Karpas-422 (cell line): ENCODE measurements around the gene CD58. TPM values are rescaled to one million over a fixed set of nuclear protein-coding genes. Genes with fewer than 3 reads are reported as not detected.

Experiments used
- DNase-seq: peaks from one replicate; pipeline ENCODE4 v3.0.0-alpha.2; 2015
- H2AFZ ChIP-seq: fragments of 200-600 bp; sonication (generic); 2 replicates; pipeline ENCODE4 v1.6.1; 2014; ENCODE audit warnings: antibody characterized with exemption, low read length, mixed read lengths
- H3K27ac ChIP-seq: fragments of 200-600 bp; sonication (generic); 2 replicates; pipeline ENCODE4 v1.5.1; 2014; ENCODE audit warnings: mild to moderate bottlenecking, low read length, moderate library complexity
- H3K27me3 ChIP-seq: fragments of 200-600 bp; sonication (generic); 2 replicates; pipeline ENCODE4 v1.6.1; 2014; ENCODE audit warnings: low read length, mixed read lengths
- H3K36me3 ChIP-seq: fragments of 200-600 bp; sonication (generic); 2 replicates; pipeline ENCODE4 v1.6.1; 2014; ENCODE audit warnings: low read length, mixed read lengths; ENCODE audit not compliant: insufficient read depth
- H3K4me1 ChIP-seq: fragments of 200-600 bp; sonication (generic); 2 replicates; pipeline ENCODE4 v1.6.1; 2014; ENCODE audit warnings: mild to moderate bottlenecking, low read length, mixed read lengths
- H3K4me2 ChIP-seq: fragments of 200-600 bp; sonication (generic); 2 replicates; pipeline ENCODE4 v1.6.1; 2014; ENCODE audit warnings: low read length, low read depth, mild to moderate bottlenecking; ENCODE audit not compliant: poor library complexity, severe bottlenecking
- H3K4me3 ChIP-seq: fragments of 200-600 bp; sonication (generic); 2 replicates; pipeline ENCODE4 v1.5.1; 2014; ENCODE audit warnings: mild to moderate bottlenecking, antibody characterized with exemption, low read length, mixed read lengths
- H3K79me2 ChIP-seq: fragments of 200-600 bp; sonication (generic); 2 replicates; pipeline ENCODE4 v1.6.1; 2014; ENCODE audit warnings: mild to moderate bottlenecking, low read length, mixed read lengths
- H3K9ac ChIP-seq: fragments of 200-600 bp; sonication (generic); 2 replicates; pipeline ENCODE4 v1.6.0; 2014; ENCODE audit warnings: low read length
- H3K9me2 ChIP-seq: fragments of 200-600 bp; sonication (generic), shearing (Covaris generic); replicated peaks from 2 replicates; pipeline ENCODE4 v1.6.0; 2014; ENCODE audit warnings: mild to moderate bottlenecking, low read length, moderate library complexity; ENCODE audit not compliant: insufficient read depth
- H3K9me3 ChIP-seq: fragments of 300-700, 200-600 bp; sonication (generic); 2 replicates; pipeline ENCODE4 v1.6.1; 2014; ENCODE audit warnings: low read length, mixed read lengths
- H4K20me1 ChIP-seq: fragments of 200-600 bp; sonication (generic); 2 replicates; pipeline ENCODE4 v1.6.1; 2014; ENCODE audit warnings: mild to moderate bottlenecking, antibody characterized with exemption, low read length, low read depth; ENCODE audit not compliant: insufficient read depth
- total RNA-seq: library from RNA; depleted of rRNA; stranded (reverse); fragments of >200 nt; shearing (Covaris generic); gene quantifications from 2 replicates; pipeline ENCODE4 v1.2.3, GENCODE V29; 2014; ENCODE audit warnings: low replicate concordance

The CD58 gene
- total RNA-seq, 1 experiment from 2014 or later = 1.2 TPM

DNA sequence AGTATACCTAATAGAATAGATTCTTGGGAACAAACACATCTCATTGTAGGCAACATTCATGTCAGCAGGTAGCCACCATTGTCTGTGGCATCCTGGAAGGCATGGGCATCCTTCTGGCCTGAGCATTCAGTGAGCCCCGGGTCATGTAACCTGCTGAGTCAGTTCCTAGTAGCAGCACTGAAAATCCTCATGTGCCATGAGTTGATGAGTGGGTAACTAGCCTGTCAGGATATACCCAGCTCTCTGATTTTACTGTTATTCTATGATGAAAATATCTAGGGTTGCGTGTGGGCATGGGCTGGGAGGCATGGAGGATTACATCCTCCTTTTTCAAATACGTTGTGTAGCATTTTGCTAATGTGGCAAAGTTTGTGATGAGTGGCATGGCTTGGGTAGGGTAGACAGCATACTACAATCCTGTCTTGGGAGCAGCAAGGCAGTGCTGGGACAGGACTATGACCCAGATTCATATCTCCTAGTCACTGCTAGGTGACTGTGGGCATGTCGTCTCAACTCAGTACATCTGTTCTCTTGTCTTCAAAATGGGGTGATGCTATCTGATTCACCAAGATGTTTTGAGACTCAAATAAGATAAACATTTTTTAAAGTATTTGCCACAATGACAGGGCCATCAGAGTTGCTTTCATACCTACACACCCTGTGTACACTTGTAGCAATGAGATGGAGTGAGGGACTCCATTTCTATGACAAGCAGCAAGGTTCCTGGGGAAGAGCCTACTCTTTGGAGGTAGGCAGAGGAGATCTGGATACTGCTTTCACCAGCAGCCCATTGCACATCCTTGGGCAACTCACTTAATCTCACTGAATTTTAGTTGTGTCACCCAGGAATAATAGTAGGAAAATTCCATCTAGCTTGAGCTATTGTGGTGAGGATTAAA, 62.5 kb downstream of the CD58 start:
- Histone ChIP-seq H3K9me3 (no peaks in the 10 kb centered on the region), H2AFZ (no peak overlapping the region), H3K9ac (no peak overlapping the region), H3K9me2 (no peaks in the 10 kb centered on the region), H4K20me1 (no peaks in the 10 kb centered on the region), H3K27me3 (no peaks in the 10 kb centered on the region), H3K79me2 (no peaks in the 10 kb centered on the region), H3K27ac (no peak overlapping the region), H3K4me3 (no peak overlapping the region), H3K4me1 (no peaks in the 10 kb centered on the region), H3K36me3 (no peaks in the 10 kb centered on the region), H3K4me2 (no peak overlapping the region)
- no peak for DNase-seq

DNA sequence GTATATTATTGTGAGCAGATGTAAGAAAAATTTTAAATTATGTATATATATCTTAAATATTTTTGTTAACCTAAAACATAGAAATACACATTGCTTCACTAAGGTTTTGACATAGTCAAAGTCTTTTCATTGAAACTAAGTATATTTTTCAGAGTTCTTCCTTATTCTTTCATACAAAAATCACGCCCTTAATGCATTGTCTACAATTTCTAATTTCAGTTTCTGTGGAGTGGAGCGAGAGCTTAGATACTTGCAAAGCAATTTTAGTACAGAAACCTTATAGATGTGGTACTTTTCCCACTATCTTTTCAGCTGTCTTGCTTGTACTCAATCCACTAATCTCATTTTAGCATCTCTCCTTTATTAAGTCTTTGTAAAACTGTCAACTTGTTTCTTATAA, 63.2 kb downstream of the CD58 start:
- no peak overlapping the region for H3K27ac ChIP-seq

DNA sequence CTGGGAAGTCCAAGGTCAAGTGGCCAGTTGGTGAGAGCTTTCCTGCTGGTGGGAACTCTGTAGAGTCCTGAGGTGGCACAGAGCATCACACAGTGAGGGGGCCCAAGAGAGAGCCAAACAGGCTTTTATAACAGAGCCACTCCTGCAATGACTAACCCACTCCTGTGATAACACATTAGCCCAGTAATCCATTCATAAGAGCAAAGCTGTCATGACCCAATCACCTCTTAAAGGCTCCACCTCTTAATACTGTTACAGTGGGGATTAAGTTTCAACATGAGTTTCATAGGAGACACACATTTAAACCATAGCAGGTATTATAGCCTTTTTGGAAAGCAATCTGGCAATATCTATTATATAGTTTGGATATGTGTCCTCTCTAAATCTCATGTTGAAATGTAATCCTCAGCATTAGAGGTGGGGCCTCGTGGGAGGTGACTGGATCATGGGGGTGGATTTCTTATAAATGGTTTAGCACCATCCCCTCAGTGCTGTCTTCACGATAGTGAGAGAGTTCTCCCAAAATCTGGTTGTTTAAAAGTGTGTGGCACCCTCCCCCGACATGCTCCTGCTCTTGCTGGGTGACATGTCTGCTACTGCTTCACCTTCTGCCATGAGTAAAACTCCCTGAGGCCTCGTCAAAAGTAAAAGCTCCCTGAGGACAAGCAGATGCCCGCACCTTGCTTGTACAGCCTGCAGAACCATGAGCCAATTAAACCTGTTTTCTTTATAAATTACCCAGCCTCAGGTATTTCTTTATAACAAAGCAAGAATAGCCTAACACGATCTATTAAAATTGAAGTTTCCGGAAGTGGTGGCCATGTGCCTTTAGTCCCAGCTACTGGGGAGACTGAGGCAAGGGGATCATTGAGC, 64.5 kb downstream of the CD58 start:
- no peaks in the 10 kb centered on the region for H3K9me2 ChIP-seq
- no peak overlapping the region for H3K4me2 ChIP-seq
- H3K9ac ChIP-seq = no peak overlapping the region
- H2AFZ ChIP-seq = no peak overlapping the region
- H4K20me1 ChIP-seq = no peaks in the 10 kb centered on the region
- no peak overlapping the region for H3K4me3 ChIP-seq
- H3K79me2 ChIP-seq = no peaks in the 10 kb centered on the region
- H3K9me3 ChIP-seq = no peaks in the 10 kb centered on the region
- DNase-seq = no peak
- no peaks in the 10 kb centered on the region for H3K4me1 ChIP-seq
- no peak overlapping the region for H3K27ac ChIP-seq
- no peaks in the 10 kb centered on the region for H3K36me3 ChIP-seq
- H3K27me3 ChIP-seq = no peaks in the 10 kb centered on the region

More for the DNA sequence above, 63.2 kb downstream of the CD58 start:
- Histone ChIP-seq H3K4me3 (no peak overlapping the region), H4K20me1 (no peaks in the 10 kb centered on the region), H3K9me3 (no peaks in the 10 kb centered on the region), H3K4me2 (no peak overlapping the region), H3K9me2 (no peaks in the 10 kb centered on the region), H2AFZ (no peak overlapping the region), H3K9ac (no peak overlapping the region), H3K36me3 (no peaks in the 10 kb centered on the region), H3K4me1 (no peaks in the 10 kb centered on the region), H3K79me2 (no peaks in the 10 kb centered on the region), H3K27me3 (no peaks in the 10 kb centered on the region)
- DNase-seq = no peak

DNA sequence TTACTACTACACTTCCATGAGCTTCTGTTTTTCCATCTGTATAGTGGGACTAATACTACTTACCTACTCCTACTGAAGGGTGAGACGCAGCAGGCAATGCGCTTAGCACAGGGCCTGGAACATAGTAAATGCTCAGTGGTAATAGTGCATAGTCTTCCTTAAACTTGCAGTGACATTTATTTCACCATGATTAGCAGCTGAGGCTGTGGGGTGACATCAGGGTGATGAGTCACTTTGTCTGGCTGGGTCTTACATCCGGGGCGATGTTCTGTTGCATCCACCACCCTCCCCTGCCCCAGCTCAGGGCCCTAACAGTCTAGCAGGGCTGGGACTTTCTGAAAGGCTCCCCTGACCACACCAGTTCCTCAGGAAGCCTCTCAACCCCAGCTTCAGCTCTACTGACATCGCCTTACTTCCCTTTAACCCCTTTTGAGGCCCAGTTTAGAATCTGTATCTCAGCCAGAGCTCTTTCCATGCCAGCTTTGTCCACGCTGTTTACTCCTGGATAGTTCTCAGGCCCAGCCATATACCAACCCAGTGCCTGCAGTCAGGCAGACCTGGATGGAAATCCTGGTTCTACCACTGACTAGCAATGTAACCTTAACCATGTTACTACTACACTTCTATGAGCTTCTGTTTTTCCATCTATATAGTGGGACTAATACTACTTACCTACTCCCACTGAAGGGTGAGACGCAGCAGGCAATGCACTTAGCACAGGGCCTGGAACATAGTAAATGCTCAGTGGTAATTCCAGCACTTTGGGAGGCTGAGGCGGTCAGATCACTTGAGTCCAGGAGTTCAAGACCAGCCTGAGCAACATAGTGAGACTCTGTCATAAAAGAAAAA, 66.3 kb downstream of the CD58 start:
- no peak for DNase-seq
- no peak overlapping the region for H3K27ac ChIP-seq
- no peak overlapping the region for H3K4me3 ChIP-seq
- H3K9me2 ChIP-seq = no peaks in the 10 kb centered on the region
- H4K20me1 ChIP-seq = no peaks in the 10 kb centered on the region
- H3K36me3 ChIP-seq = no peaks in the 10 kb centered on the region
- no peak overlapping the region for H2AFZ ChIP-seq
- H3K4me2 ChIP-seq = no peak overlapping the region
- H3K27me3 ChIP-seq = no peaks in the 10 kb centered on the region
- H3K9ac ChIP-seq = no peak overlapping the region
- no peaks in the 10 kb centered on the region for H3K79me2 ChIP-seq
- H3K9me3 ChIP-seq = no peaks in the 10 kb centered on the region
- H3K4me1 ChIP-seq = no peaks in the 10 kb centered on the region

DNA sequence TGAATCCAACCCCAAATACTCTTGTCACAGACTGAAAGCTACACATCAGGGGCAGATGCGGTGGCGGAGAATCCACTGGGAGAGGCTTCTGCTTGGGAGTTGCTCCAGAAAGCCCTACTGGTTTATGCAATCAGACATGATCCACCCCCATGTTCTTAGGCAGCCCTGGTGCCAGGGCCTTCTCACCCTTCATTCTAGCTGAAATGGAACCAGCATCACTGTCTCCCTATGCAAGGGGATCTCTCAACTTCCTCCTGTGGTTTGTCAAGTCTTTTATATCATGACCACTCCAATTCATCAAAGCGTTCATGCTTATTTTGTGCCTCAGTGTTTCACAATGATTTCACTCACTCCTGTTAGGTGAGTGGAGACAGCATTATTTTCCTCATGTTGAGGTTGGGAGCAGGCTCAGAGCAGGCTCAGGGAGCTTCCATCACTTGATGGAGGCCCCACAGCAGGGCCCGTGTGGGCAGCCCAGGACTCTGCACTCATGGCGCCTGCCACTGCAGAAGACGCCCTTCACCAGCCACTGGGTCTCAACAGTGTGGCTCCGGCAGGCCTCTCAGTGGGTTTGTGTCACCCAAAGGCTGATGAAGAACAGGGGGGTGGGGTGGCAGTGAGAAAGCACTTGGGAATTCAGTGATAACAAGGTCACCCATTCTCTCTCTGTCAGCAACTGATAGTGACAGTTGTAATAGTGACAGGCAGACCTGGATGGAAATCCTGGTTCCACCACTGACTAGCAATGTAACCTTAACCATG, 67.1 kb downstream of the CD58 start:
- H3K4me1 ChIP-seq = peaks cover 3% of the 10 kb centered on the region; the same call in 1 of the 2 replicates
- no peak overlapping the region for H3K4me3 ChIP-seq
- DNase-seq = no peak
- no peaks in the 10 kb centered on the region for H3K36me3 ChIP-seq
- no peaks in the 10 kb centered on the region for H3K9me3 ChIP-seq
- H3K79me2 ChIP-seq = no peaks in the 10 kb centered on the region
- no peak overlapping the region for H3K27ac ChIP-seq
- no peak overlapping the region for H2AFZ ChIP-seq
- H3K9me2 ChIP-seq = no peaks in the 10 kb centered on the region
- H3K9ac ChIP-seq = no peak overlapping the region
- H4K20me1 ChIP-seq = no peaks in the 10 kb centered on the region
- H3K27me3 ChIP-seq = no peaks in the 10 kb centered on the region
- no peak overlapping the region for H3K4me2 ChIP-seq

DNA sequence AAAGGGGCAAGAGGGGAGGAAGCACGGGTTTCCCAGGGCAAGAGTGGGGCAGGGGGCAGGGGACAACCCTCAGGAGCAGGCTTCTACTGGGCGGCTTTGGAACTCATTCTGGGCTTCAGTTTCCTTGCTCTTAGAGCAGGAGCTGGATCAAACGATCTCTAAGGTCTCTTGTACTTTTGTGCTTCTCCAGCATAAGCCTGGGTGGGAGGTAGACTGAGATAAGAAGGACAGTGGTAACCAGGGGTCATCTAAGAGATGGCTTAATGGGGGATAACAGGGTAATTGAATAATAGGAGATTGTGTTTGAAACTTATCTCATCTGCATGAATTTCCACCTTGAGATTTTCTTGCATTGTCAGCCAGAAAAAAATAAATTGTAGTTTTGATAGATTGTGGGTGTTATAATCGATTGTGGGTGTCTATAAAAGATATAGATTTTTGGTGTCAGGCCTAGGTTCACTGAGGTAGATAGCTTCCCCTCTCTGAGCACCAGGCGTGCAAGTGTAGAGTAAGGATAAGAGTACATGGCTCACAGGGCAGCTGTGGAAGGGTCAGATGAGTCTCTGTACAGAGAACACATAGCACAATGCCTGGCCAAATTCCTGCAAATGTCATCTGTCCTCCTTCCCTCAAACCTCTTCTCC, 68.0 kb downstream of the CD58 start:
- Histone ChIP-seq H3K4me2 (no peak overlapping the region), H2AFZ (no peak overlapping the region), H3K4me1 (peaks cover 6% of the 10 kb centered on the region; the same call in 1 of the 2 replicates)

DNA sequence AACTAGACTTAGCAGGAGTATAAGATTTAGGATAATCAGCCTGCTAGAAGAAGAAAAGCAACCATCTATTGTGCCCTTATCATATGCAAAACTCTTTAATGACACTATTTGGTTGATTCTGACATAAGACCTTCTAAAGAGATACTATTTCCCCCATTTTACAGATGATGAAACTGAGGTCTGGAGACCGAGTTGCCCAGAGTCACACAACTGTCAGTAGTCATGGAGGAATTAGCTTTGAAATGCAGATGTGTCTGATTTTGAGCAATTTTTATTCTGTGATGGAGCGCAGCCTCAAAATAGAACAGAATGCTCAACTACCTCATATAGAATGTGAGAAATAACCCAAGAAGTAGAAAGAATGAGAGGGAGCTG, 69.0 kb downstream of the CD58 start:
- H3K79me2 ChIP-seq = no peaks in the 10 kb centered on the region
- H4K20me1 ChIP-seq = no peaks in the 10 kb centered on the region
- H2AFZ ChIP-seq = no peak overlapping the region
- H3K36me3 ChIP-seq = no peaks in the 10 kb centered on the region
- H3K9me3 ChIP-seq = no peaks in the 10 kb centered on the region
- H3K9ac ChIP-seq = no peak overlapping the region
- H3K4me2 ChIP-seq = no peak overlapping the region
- H3K9me2 ChIP-seq = no peaks in the 10 kb centered on the region
- H3K4me3 ChIP-seq = no peak overlapping the region
- no peak overlapping the region for H3K27ac ChIP-seq
- DNase-seq = no peak
- peaks cover 9% of the 10 kb centered on the region; the same call in 1 of the 2 replicates for H3K4me1 ChIP-seq
- H3K27me3 ChIP-seq = no peaks in the 10 kb centered on the region

More for the DNA sequence above, 68.0 kb downstream of the CD58 start:
- Histone ChIP-seq H3K9me3 (no peaks in the 10 kb centered on the region), H3K9me2 (no peaks in the 10 kb centered on the region), H3K79me2 (no peaks in the 10 kb centered on the region), H3K4me3 (no peak overlapping the region), H3K27me3 (no peaks in the 10 kb centered on the region), H3K36me3 (no peaks in the 10 kb centered on the region), H3K27ac (no peak overlapping the region), H4K20me1 (no peaks in the 10 kb centered on the region), H3K9ac (no peak overlapping the region)
- no peak for DNase-seq
